Measurements from ENCODE around the gene WDR3. TPM values are rescaled to one million over a fixed set of nuclear protein-coding genes. Genes with fewer than 3 reads are reported as not detected.

Gene WDR3
- total RNA-seq, 1 experiment from 2014 or later = 30.7 TPM

- in situ Hi-C loops (cut with HindIII; ENCODE audit: low pct_unique_long_range_greater_than_20kb, low sequenced_read_pairs) (no loop called here), intact Hi-C loops (cut with micrococcal nuclease; ENCODE audit: unreplicated experiment) (loop anchor here (10.0 kb wide), 3 partner anchors 85 to 385 kb away; no protein-coding TSS in a partner anchor)
- TF ChIP-seq, protein P1, sequence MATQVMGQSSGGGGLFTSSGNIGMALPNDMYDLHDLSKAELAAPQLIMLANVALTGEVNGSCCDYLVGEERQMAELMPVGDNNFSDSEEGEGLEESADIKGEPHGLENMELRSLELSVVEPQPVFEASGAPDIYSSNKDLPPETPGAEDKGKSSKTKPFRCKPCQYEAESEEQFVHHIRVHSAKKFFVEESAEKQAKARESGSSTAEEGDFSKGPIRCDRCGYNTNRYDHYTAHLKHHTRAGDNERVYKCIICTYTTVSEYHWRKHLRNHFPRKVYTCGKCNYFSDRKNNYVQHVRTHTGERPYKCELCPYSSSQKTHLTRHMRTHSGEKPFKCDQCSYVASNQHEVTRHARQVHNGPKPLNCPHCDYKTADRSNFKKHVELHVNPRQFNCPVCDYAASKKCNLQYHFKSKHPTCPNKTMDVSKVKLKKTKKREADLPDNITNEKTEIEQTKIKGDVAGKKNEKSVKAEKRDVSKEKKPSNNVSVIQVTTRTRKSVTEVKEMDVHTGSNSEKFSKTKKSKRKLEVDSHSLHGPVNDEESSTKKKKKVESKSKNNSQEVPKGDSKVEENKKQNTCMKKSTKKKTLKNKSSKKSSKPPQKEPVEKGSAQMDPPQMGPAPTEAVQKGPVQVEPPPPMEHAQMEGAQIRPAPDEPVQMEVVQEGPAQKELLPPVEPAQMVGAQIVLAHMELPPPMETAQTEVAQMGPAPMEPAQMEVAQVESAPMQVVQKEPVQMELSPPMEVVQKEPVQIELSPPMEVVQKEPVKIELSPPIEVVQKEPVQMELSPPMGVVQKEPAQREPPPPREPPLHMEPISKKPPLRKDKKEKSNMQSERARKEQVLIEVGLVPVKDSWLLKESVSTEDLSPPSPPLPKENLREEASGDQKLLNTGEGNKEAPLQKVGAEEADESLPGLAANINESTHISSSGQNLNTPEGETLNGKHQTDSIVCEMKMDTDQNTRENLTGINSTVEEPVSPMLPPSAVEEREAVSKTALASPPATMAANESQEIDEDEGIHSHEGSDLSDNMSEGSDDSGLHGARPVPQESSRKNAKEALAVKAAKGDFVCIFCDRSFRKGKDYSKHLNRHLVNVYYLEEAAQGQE (IDR thresholded peaks at IDR 0.05; ENCODE audit: insufficient read depth in 1 of 2, low read depth in 2 of 2, low read length in 1 of 2) = no peak
- TF ChIP-seq TCF7L2 (IDR thresholded peaks at IDR 0.05; ENCODE audit: low read depth, low read length) = no peak
- Histone ChIP-seq H3K27ac (ENCODE audit: low read length) (no peak overlapping the region), H3K9me3 (ENCODE audit: control insufficient read depth, insufficient read depth, low read depth, low read length) (no peaks in the 10 kb centered on the region), H3K4me3 (ENCODE audit: low read depth in 2 of 2, low read length in 2 of 2) (no peak overlapping the region), H3K4me1 (ENCODE audit: control insufficient read depth, insufficient read depth, low read length) (no peaks in the 10 kb centered on the region), H3K36me3 (ENCODE audit: control insufficient read depth, insufficient read depth, low read length) (peaks cover 11% of the 10 kb centered on the region; the same call in 1 of the 2 replicates), H3K27me3 (ENCODE audit: control insufficient read depth, insufficient read depth, low read length) (no peaks in the 10 kb centered on the region)
- BruUV-seq (replicated peaks) = no TSS peak
- ATAC-seq (no peak), DNase-seq (ENCODE audit: low read depth, low spot score) (no peak)
- ChIA-PET POLR2A (no interaction called here), CTCF (no interaction called here)
These were observed 29.7 kb upstream of the WDR3 start for GRCh38 chr1:117899801-117900200.

DNA sequence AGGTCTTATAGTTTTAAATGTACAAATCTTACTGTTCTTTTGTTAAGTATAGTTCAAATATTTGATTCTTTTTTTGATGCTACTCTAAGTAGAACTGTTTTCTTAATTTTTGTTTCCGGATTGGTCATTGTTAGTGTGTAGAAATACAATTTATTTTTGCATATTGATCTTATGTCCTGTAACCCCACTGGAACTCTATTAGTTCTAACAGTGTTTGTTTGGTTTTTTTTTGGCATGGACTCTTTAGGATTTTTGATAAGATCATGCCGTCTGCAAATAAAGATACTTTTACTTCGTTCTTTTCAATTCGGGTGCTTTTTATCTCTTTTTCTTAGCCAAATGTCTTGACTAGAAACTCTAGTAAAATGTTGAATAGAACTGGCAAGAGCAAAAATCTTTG lies 26.6 kb upstream of the WDR3 start:
- no TSS peak for BruUV-seq (replicated peaks)
- POLR2A ChIA-PET = no interaction called here

More for the DNA sequence above, 26.6 kb upstream of the WDR3 start:
- in situ Hi-C loops (cut with HindIII; ENCODE audit: low pct_unique_long_range_greater_than_20kb, low sequenced_read_pairs) (no loop called here), intact Hi-C loops (cut with micrococcal nuclease; ENCODE audit: unreplicated experiment) (no loop called here)
- Histone ChIP-seq H3K4me1 (ENCODE audit: control insufficient read depth, insufficient read depth, low read length) (no peaks in the 10 kb centered on the region), H3K27me3 (ENCODE audit: control insufficient read depth, insufficient read depth, low read length) (no peaks in the 10 kb centered on the region), H3K27ac (ENCODE audit: low read length) (no peak overlapping the region), H3K36me3 (ENCODE audit: control insufficient read depth, insufficient read depth, low read length) (peaks cover 11% of the 10 kb centered on the region; the same call in 1 of the 2 replicates), H3K9me3 (ENCODE audit: control insufficient read depth, insufficient read depth, low read depth, low read length) (no peaks in the 10 kb centered on the region), H3K4me3 (ENCODE audit: low read depth in 2 of 2, low read length in 2 of 2) (no peak overlapping the region)
- CTCF ChIA-PET = no interaction called here
- ATAC-seq (no peak), DNase-seq (ENCODE audit: low read depth, low spot score) (no peak)
- TF ChIP-seq TCF7L2 (IDR thresholded peaks at IDR 0.05; ENCODE audit: low read depth, low read length) = no peak
- TF ChIP-seq SIN3A (IDR thresholded peaks at IDR 0.05; ENCODE audit: borderline replicate concordance, insufficient read depth, low read depth, low read length) = no peak
- TF ChIP-seq POLR2AphosphoS5 (IDR thresholded peaks at IDR 0.05; ENCODE audit: low read depth, low read length) = no peak
- TF ChIP-seq, protein P1 (IDR thresholded peaks at IDR 0.05; ENCODE audit: insufficient read depth in 1 of 2, low read depth in 2 of 2, low read length in 1 of 2) = no peak
- TF ChIP-seq CTCF (IDR thresholded peaks at IDR 0.05) = no peak

Measured in Panc1 (cell line).